ENCODE data around the gene SYN1.
"Not testable (repeated sequence)": the region's sequence is repeated elsewhere in the genome, so short reads cannot be mapped to it uniquely, and the experiment has no call there.

Gene SYN1

GRCh38 chrX:47619486-47620302 is at the start of gene SYN1:
Gene SYN1, minus strand, starts transcription at chrX:47619857. Its CDS starts 129 bp downstream, at chrX:47619728.
- no peak for DNase-seq (ENCODE audit: low read depth)

- DNase-seq (ENCODE audit: low read depth), result not testable (repeated sequence)
These were observed 46.1 kb upstream of the SYN1 start for GRCh38 chrX:47665797-47666196.

- peak; percentile 27 for DNase-seq (ENCODE audit: low read depth)
These were observed 45.1 kb upstream of the SYN1 start for GRCh38 chrX:47664737-47665136.

- DNase-seq (ENCODE audit: low read depth), result peak; percentile 65
These were observed 42.5 kb upstream of the SYN1 start for GRCh38 chrX:47662144-47662657.

GRCh38 chrX:47661539-47661938 is 41.9 kb upstream of the SYN1 start:
- no peak for DNase-seq (ENCODE audit: low read depth)

- no peak for DNase-seq (ENCODE audit: low read depth)
These were observed 39.7 kb upstream of the SYN1 start for GRCh38 chrX:47659421-47659726.

GRCh38 chrX:47658684-47659420 is 39.2 kb upstream of the SYN1 start, which contains the start of gene UXT:
Gene UXT, minus strand, starts transcription at chrX:47659180. Its CDS starts 253 bp downstream, at chrX:47658927.
- DNase-seq (ENCODE audit: low read depth), result peak; percentile 78

- DNase-seq (ENCODE audit: low read depth), result no peak
These were observed 38.6 kb upstream of the SYN1 start for GRCh38 chrX:47658301-47658683.

- no peak for DNase-seq (ENCODE audit: low read depth)
These were observed 31.6 kb upstream of the SYN1 start for GRCh38 chrX:47651043-47651905.

GRCh38 chrX:47650164-47651042 is 30.7 kb upstream of the SYN1 start, which contains the start of gene ELK1:
Gene ELK1, minus strand, starts transcription at chrX:47650563. Its CDS starts 9,122 bp downstream, at chrX:47641441.
- DNase-seq (ENCODE audit: low read depth), result peak; percentile 90

- no peak for DNase-seq (ENCODE audit: low read depth)
These were observed 30.1 kb upstream of the SYN1 start for GRCh38 chrX:47649781-47650163.

GRCh38 chrX:47649271-47649670 is 29.6 kb upstream of the SYN1 start:
- DNase-seq (ENCODE audit: low read depth), result no peak

GRCh38 chrX:47648376-47648775 is 28.7 kb upstream of the SYN1 start:
- no peak for DNase-seq (ENCODE audit: low read depth)

- DNase-seq (ENCODE audit: low read depth), result no peak
These were observed 27.0 kb upstream of the SYN1 start for GRCh38 chrX:47646636-47647035.

GRCh38 chrX:47645530-47645929 is 25.9 kb upstream of the SYN1 start:
- no peak for DNase-seq (ENCODE audit: low read depth)

- DNase-seq (ENCODE audit: low read depth), result no peak
These were observed 25.0 kb upstream of the SYN1 start for GRCh38 chrX:47644557-47645091.

- no peak for DNase-seq (ENCODE audit: low read depth)
These were observed 24.3 kb upstream of the SYN1 start for GRCh38 chrX:47643926-47644325.

- no peak for DNase-seq (ENCODE audit: low read depth)
These were observed 19.2 kb upstream of the SYN1 start for GRCh38 chrX:47638816-47639215.

- DNase-seq (ENCODE audit: low read depth), result no peak
These were observed 18.0 kb upstream of the SYN1 start for GRCh38 chrX:47637546-47638195.

GRCh38 chrX:47634871-47635575 is 15.4 kb upstream of the SYN1 start:
- DNase-seq (ENCODE audit: low read depth), result no peak

All from non-pigmented ciliary epithelial cell (primary cell).